BLaER1 (cell line): Measurements from ENCODE around the gene RAD23A.
"Not testable (repeated sequence)": the region's sequence is repeated elsewhere in the genome, so short reads cannot be mapped to it uniquely, and the experiment has no call there.

ENCODE experiments used
- H3K27ac ChIP-seq: shearing (Covaris generic); formaldehyde crosslinking; 2 replicates; pipeline ENCODE4 v1.8.1; 2022
- H3K27me3 ChIP-seq: shearing (Covaris generic); formaldehyde crosslinking; 2 replicates; pipeline ENCODE4 v1.8.1; 2022
- H3K36me3 ChIP-seq: shearing (Covaris generic); formaldehyde crosslinking; 2 replicates; pipeline ENCODE4 v1.8.1; 2022
- H3K4me1 ChIP-seq: shearing (Covaris generic); formaldehyde crosslinking; 2 replicates; pipeline ENCODE4 v1.8.1; 2022
- H3K4me2 ChIP-seq: shearing (Covaris generic); formaldehyde crosslinking; 2 replicates; pipeline ENCODE4 v1.8.1; 2022
- H3K4me3 ChIP-seq: shearing (Covaris generic); formaldehyde crosslinking; 2 replicates; pipeline ENCODE4 v1.8.1; 2022
- H3K9ac ChIP-seq: shearing (Covaris generic); formaldehyde crosslinking; 2 replicates; pipeline ENCODE4 v1.8.1; 2022
- H3K9me3 ChIP-seq: shearing (Covaris generic); formaldehyde crosslinking; 2 replicates; pipeline ENCODE4 v1.8.1; 2022
- H4K20me1 ChIP-seq: shearing (Covaris generic); formaldehyde crosslinking; 2 replicates; pipeline ENCODE4 v1.8.1; 2022
- Cebpa-rat ChIP-seq: shearing (Covaris generic); IDR thresholded peaks from 2 replicates; pipeline ENCODE4 v1.8.1; 2022

Gene RAD23A

GRCh38 chr19:12945479-12946091 lies at the start of gene RAD23A:
RAD23A (plus strand) TSS chr19:12945862; CDS start chr19:12945949, 87 bp downstream.
- no peaks in the 10 kb centered on the region for H3K9me3 ChIP-seq
- peak within 1 kb of the TSS; percentile 92 for H3K27ac ChIP-seq
- TF ChIP-seq Cebpa-rat = no peak
- H3K27me3 ChIP-seq = no peaks in the 10 kb centered on the region
- peak within 1 kb of the TSS; percentile 94 for H3K9ac ChIP-seq
- peak within 1 kb of the TSS; percentile 80 for H3K4me3 ChIP-seq
- H3K36me3 ChIP-seq = peaks cover 85% of the 10 kb centered on the region
- H3K4me1 ChIP-seq = peaks cover 86% of the 10 kb centered on the region
- H4K20me1 ChIP-seq = peaks cover 74% of the 10 kb centered on the region
- peak within 1 kb of the TSS; percentile 87 for H3K4me2 ChIP-seq

DNA sequence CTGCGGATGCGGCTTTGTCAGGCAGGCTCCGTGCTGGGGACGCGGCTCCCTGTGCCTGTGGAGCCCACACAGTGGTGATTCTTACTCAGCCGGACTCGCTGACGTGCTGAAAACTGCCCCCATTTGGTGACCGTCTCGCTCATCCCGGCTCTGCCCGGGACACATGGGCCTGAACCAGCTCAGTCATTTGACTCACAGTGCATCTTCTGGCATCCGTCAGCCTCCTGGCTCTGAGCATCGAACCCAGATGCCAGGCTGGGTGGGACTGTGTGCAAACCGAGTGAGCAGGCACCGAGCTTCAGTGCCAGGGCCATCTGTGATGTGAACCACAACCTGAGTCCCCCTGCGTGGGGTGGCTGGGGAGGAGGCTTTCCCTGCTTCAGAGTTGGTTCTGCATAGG lies 49.2 kb upstream of the RAD23A start:
- peaks cover 11% of the 10 kb centered on the region for H3K4me1 ChIP-seq
- H3K9me3 ChIP-seq = no peaks in the 10 kb centered on the region
- H3K27ac ChIP-seq = no peak overlapping the region
- H3K4me2 ChIP-seq = no peak overlapping the region
- H3K9ac ChIP-seq = no peak overlapping the region
- no peak overlapping the region for H3K4me3 ChIP-seq
- peaks cover 8% of the 10 kb centered on the region for H4K20me1 ChIP-seq
- no peak for TF ChIP-seq Cebpa-rat
- H3K27me3 ChIP-seq = no peaks in the 10 kb centered on the region
- peaks cover 84% of the 10 kb centered on the region for H3K36me3 ChIP-seq

- Histone ChIP-seq H3K4me3 (no peak overlapping the region), H3K27me3 (no peaks in the 10 kb centered on the region), H3K9me3 (no peaks in the 10 kb centered on the region), H3K4me1 (no peaks in the 10 kb centered on the region), H3K36me3 (peaks cover 81% of the 10 kb centered on the region), H3K27ac (no peak overlapping the region), H3K4me2 (no peak overlapping the region), H3K9ac (0 out of 2 replicates have a peak overlapping the region, but pooled peaks have one; percentile 28), H4K20me1 (no peaks in the 10 kb centered on the region)
- no peak for TF ChIP-seq Cebpa-rat
Observed at GRCh38 chr19:12899891-12900518, 45.7 kb upstream of the RAD23A start.

DNA sequence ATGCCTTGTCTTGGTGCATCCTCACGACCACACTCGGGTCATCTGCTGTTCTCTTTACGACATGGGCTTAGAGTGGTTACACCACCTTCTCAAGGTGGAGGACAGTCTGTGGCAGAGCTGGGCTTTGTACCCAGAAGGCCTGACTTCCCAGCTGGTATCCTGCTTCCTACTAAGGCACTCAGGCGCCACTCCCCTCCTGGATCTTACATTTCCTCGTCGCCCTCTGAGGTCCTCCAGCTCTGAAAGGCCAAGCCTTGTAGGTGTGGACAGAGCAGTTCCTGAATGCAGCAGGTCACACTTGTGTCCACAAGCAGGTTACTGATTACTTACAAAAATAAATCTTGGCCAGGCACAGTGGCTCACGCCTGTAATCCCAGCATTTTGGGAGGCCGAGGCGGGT lies 38.5 kb upstream of the RAD23A start:
- Histone ChIP-seq H3K4me2 (no peak overlapping the region), H3K36me3 (peaks cover 24% of the 10 kb centered on the region)

DNA sequence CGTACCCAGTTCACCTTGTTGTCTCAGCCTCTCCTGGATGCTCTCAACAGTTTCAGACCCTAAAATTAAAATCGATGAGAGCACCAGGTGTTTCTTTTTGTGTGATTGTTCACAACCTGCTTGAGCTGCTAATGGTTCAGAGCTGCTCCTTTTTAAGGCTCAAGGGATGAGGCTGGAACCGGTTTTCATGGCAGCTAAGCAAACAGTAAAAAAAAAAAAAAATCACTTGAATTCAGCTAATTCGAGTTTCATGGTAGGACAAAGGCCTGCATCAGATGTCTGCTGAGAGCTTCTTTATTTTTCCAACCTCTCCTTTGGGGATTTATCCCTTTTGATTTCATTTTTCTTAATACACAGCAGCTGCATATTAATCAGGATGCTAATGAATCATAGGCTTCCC lies 33.1 kb upstream of the RAD23A start:
- Histone ChIP-seq H3K9me3 (no peaks in the 10 kb centered on the region), H3K27ac (no peak overlapping the region), H3K4me2 (no peak overlapping the region), H4K20me1 (no peaks in the 10 kb centered on the region), H3K4me1 (peaks cover 21% of the 10 kb centered on the region), H3K27me3 (no peaks in the 10 kb centered on the region), H3K9ac (no peak overlapping the region; the same call in 1 of the 2 replicates), H3K36me3 (no peaks in the 10 kb centered on the region), H3K4me3 (no peak overlapping the region)
- no peak for TF ChIP-seq Cebpa-rat

More for the DNA sequence above, 38.5 kb upstream of the RAD23A start:
- no peaks in the 10 kb centered on the region for H3K27me3 ChIP-seq
- H3K4me1 ChIP-seq = no peaks in the 10 kb centered on the region
- no peaks in the 10 kb centered on the region for H3K9me3 ChIP-seq
- no peak overlapping the region for H3K4me3 ChIP-seq
- TF ChIP-seq Cebpa-rat = no peak
- no peaks in the 10 kb centered on the region for H4K20me1 ChIP-seq
- H3K27ac ChIP-seq = no peak overlapping the region
- H3K9ac ChIP-seq = no peak overlapping the region

DNA sequence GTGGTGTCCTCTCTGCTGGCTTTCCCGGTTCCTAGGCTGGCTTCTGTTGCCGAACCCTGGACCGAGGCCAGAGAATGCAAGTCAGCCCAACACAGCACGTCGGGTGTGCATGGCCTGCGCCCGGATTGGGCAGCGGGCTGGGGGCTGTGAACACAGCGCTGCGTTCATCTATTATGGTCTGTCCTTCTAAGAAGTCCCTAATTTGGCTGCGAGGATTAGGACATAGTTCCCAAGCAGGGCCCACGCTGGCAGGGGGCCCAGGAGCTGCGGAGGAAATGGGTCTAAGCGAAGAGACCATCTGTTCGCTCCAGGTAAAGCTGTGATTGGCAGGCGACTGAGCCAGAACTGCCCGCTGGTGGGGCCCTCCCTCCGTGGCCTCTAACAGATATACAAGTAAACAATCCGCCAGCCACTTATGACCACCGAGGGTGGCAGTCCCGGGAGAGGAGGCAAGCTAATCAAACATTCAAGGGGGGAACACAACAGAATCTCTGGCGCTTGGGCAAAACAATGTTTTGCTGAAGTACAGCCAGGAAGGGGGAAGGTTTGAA lies 32.6 kb upstream of the RAD23A start:
- no peaks in the 10 kb centered on the region for H3K36me3 ChIP-seq
- no peak overlapping the region; the same call in 1 of the 2 replicates for H3K9ac ChIP-seq
- no peak overlapping the region for H3K4me3 ChIP-seq

DNA sequence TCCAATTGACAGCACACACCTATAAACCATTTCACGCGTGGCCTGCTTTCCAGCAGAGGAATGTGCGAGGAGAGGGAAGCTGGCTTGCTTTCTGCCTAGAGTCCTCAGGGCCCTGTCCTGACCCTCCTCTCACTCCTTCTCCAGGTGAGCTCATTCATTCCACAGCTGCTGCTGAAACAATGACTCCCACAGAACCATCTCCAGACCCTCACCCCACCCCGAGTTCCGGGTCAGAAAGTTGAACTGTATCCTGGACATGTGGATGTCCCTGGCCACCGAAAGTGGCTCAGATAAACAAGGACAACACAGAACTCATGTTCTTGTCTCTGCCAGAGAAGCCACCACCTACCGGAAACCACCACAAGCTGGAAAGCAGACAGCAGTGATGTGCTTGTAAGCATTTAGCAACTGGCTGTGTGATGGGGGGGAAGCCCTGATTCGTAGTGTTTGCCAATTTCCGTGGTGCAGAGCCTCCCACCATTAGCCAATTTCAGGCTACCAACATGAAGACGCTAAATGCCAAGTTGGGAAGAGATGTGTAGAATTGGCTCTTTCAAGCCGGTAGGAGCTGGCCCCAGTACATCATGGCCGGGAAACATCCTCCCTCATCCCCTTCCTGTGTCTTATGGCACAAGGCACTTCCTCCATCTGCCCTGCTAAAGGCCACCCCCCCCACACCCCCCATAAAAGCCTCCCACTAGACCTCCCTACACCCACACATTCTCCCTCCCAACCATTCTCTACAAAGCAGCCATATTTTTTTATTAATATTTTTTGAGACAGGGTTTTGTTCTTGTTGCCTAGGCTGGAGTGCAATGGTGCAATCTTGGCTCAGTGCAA lies 31.6 kb upstream of the RAD23A start:
- Histone ChIP-seq H3K27me3 (no peaks in the 10 kb centered on the region), H3K4me1 (peaks cover 31% of the 10 kb centered on the region), H3K9ac (peak overlapping the region; percentile 61), H3K27ac (peak overlapping the region; percentile 77), H3K4me3 (no peak overlapping the region), H3K36me3 (no peaks in the 10 kb centered on the region), H3K4me2 (peak overlapping the region; percentile 70), H4K20me1 (no peaks in the 10 kb centered on the region), H3K9me3 (no peaks in the 10 kb centered on the region)
- no peak for TF ChIP-seq Cebpa-rat

More for the DNA sequence above, 32.6 kb upstream of the RAD23A start:
- H3K27ac ChIP-seq = peak overlapping the region; percentile 77; the same call in 1 of the 2 replicates
- no peaks in the 10 kb centered on the region for H3K27me3 ChIP-seq
- TF ChIP-seq Cebpa-rat = no peak
- H4K20me1 ChIP-seq = no peaks in the 10 kb centered on the region
- peak overlapping the region; percentile 70 for H3K4me2 ChIP-seq
- H3K4me1 ChIP-seq = peaks cover 21% of the 10 kb centered on the region
- H3K9me3 ChIP-seq = no peaks in the 10 kb centered on the region

DNA sequence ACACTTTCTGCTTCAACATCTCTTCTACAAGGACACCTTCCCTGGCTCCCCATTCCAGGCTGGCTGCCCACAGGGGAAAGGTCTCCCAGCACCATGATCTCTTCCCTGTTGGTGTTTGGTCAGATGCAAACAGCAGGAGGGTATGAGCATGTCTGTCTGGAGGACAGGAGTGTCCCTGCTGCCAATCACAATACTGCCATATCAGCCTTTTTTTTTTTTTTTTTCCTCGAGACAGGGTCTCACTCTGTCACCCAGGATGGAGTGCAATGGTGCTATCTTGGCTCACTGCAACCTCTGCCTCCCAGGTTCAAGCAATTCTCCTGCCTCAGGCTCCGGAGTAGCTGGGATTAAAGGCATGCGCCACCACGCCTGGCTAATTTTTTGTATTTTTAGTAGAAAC lies 29.8 kb upstream of the RAD23A start:
- not testable (repeated sequence) for H3K9ac ChIP-seq, H3K27ac ChIP-seq, H3K9me3 ChIP-seq, H3K4me3 ChIP-seq, H3K27me3 ChIP-seq, H3K36me3 ChIP-seq, H4K20me1 ChIP-seq, H3K4me2 ChIP-seq
- H3K4me1 ChIP-seq = peaks cover 36% of the 10 kb centered on the region

DNA sequence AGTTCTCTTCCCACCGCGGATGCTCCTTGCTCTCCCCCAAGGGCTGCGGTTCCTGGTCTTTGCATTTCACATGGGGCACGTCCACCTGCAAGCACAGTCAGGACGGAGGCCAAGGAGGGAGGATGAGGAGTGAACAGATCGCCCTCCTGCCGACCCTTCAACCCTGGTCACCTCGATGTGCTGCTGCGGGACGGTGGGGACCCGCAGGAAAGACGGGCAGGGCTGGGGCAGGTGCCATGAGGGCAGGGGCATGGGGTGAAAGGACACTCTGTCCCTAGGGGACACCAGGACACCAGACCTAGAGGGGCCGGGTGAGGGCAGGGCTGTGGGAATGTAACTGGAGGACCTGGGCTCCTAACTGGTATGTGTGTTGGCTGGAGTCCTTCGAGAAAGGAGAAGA lies 27.4 kb upstream of the RAD23A start:
- peaks cover 22% of the 10 kb centered on the region for H3K36me3 ChIP-seq
- no peak for TF ChIP-seq Cebpa-rat
- no peaks in the 10 kb centered on the region for H3K27me3 ChIP-seq
- peak overlapping the region; percentile 79 for H3K4me2 ChIP-seq
- peaks cover 31% of the 10 kb centered on the region for H3K4me1 ChIP-seq
- H4K20me1 ChIP-seq = no peaks in the 10 kb centered on the region
- H3K4me3 ChIP-seq = no peak overlapping the region
- no peak overlapping the region for H3K27ac ChIP-seq
- no peak overlapping the region for H3K9ac ChIP-seq
- no peaks in the 10 kb centered on the region for H3K9me3 ChIP-seq

DNA sequence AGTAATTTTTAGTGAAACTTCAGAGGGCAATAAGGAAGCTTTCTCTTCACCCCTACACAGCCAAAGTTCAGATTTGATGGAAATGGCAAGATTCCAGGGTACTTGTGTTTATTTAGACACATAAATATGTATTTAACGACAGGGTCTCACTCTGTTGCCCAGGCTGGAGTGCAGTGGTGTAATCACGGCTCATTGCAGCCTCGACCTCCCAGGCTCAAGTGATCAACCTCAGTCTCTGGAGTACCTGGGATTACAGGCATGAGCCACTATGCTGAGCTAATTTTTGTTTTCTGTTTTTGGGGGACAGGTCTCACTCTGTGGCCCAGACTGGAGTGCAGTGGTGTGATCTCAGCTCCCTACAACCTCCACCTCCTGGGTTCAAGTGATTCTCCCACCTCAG lies 24.6 kb upstream of the RAD23A start:
- H3K9ac ChIP-seq = no peak overlapping the region
- no peak overlapping the region for H3K27ac ChIP-seq
- H3K27me3 ChIP-seq = no peaks in the 10 kb centered on the region
- H3K4me1 ChIP-seq = peaks cover 15% of the 10 kb centered on the region; the same call in 1 of the 2 replicates
- no peaks in the 10 kb centered on the region for H3K9me3 ChIP-seq
- H3K4me2 ChIP-seq = no peak overlapping the region
- H4K20me1 ChIP-seq = 0 out of 2 replicates have a peak, but pooled peaks cover 8% of the 10 kb centered on the region
- TF ChIP-seq Cebpa-rat = no peak
- H3K4me3 ChIP-seq = no peak overlapping the region
- peaks cover 50% of the 10 kb centered on the region for H3K36me3 ChIP-seq
